CD4-positive, alpha-beta memory T cell (primary cell): ENCODE data around the gene AP5S1. TPM values are rescaled to one million over a fixed set of nuclear protein-coding genes. Genes with fewer than 3 reads are reported as not detected.

Source experiments
- CTCF ChIA-PET: fragments of 350-600 bp; sonication (Branson Sonifier 250); formaldehyde crosslinking; loops from one replicate; lab custom pipeline; 2021; ENCODE audit warnings: inconsistent platforms; ENCODE audit not compliant: partially characterized antibody; lab: Charles Lee
- POLR2A ChIA-PET: fragments of 350-600 bp; sonication (Branson Sonifier 250); formaldehyde crosslinking; loops from one replicate; lab custom pipeline; 2021; ENCODE audit not compliant: partially characterized antibody; lab: Charles Lee
- DNase-seq, 5 donors: peaks; one replicate each; pipeline versions ENCODE4 v3.0.0 to v3.0.0-alpha.2; 2020 to 2022; ENCODE audit warnings: mixed read lengths in 1 of 5
- H3K27ac ChIP-seq: one replicate; pipeline ENCODE4 v1.7.0; 2013; ENCODE audit warnings: low read depth, low read length
- H3K27me3 ChIP-seq: 2 replicates; pipeline ENCODE4 v1.7.0; 2013; ENCODE audit warnings: mild to moderate bottlenecking, low read length, moderate library complexity; ENCODE audit not compliant: insufficient read depth
- H3K36me3 ChIP-seq: 2 replicates; pipeline ENCODE4 v1.7.0; 2013; ENCODE audit warnings: mild to moderate bottlenecking, low read length, moderate library complexity; ENCODE audit not compliant: insufficient read depth
- H3K4me1 ChIP-seq: 2 replicates; pipeline ENCODE4 v1.7.0; 2013; ENCODE audit warnings: mild to moderate bottlenecking, low read length, moderate library complexity; ENCODE audit not compliant: insufficient read depth
- H3K4me3 ChIP-seq, 2 donors: one replicate each; pipeline ENCODE4 v1.7.0; 2013; ENCODE audit warnings: low read length in 2 of 2, mild to moderate bottlenecking in 1 of 2
- H3K9me3 ChIP-seq, 2 donors: one replicate each; pipeline ENCODE4 v1.7.0; 2013; ENCODE audit warnings: low read length in 2 of 2, control low read depth in 1 of 2; ENCODE audit not compliant: control insufficient read depth in 1 of 2
- H3K27ac Mint-ChIP-seq, 7 donors: one replicate each; pipeline ENCODE4 v1.8.0; 2020 to 2021; ENCODE audit warnings: mixed read lengths in 7 of 7, mild to moderate bottlenecking in 6 of 7, inconsistent platforms in 3 of 7, moderate library complexity in 3 of 7
- H3K27me3 Mint-ChIP-seq, 2 donors: one replicate each; pipeline ENCODE4 v1.8.0; 2020 to 2021; ENCODE audit warnings: mixed read lengths in 2 of 2
- H3K36me3 Mint-ChIP-seq, 2 donors: one replicate each; pipeline ENCODE4 v1.8.0; 2020 to 2021; ENCODE audit warnings: mixed read lengths in 2 of 2, inconsistent platforms in 1 of 2, mild to moderate bottlenecking in 1 of 2
- H3K4me1 Mint-ChIP-seq, 4 donors: one replicate each; pipeline ENCODE4 v1.8.0; 2020 to 2021; ENCODE audit warnings: mixed read lengths in 4 of 4, mild to moderate bottlenecking in 1 of 4
- H3K4me3 Mint-ChIP-seq, 8 donors: one replicate each; pipeline ENCODE4 v1.8.0; 2020 to 2021; ENCODE audit warnings: mixed read lengths in 8 of 8, mild to moderate bottlenecking in 7 of 8, moderate library complexity in 6 of 8, inconsistent platforms in 3 of 8
- H3K9me3 Mint-ChIP-seq, 8 donors: one replicate each; pipeline ENCODE4 v1.8.0; 2020 to 2021; ENCODE audit warnings: mixed read lengths in 8 of 8, mild to moderate bottlenecking in 5 of 8, inconsistent platforms in 3 of 8, moderate library complexity in 1 of 8
- intact Hi-C: fragments of 100-400 bp; cut with micrococcal nuclease; formaldehyde crosslinking; loops from one replicate; pipeline ENCODE4 v1.15.1; 2023
- polyA plus RNA-seq, 2 donors: library from polyadenylated mRNA; unstranded; fragments of 300-500 nt; fragmentation: Illumina TruSeq; gene quantifications; one replicate each; pipeline ENCODE4 v1.2.3, GENCODE V29; 2021
- total RNA-seq, 2 experiments: library from RNA; stranded (reverse); gene quantifications; one replicate each; pipeline ENCODE4 v1.2.3, GENCODE V29; 2021

Gene AP5S1
- total and polyA plus RNA-seq, 4 experiments from 2014 or later, result 10.4 to 16.8 (median 12.8) TPM

DNA sequence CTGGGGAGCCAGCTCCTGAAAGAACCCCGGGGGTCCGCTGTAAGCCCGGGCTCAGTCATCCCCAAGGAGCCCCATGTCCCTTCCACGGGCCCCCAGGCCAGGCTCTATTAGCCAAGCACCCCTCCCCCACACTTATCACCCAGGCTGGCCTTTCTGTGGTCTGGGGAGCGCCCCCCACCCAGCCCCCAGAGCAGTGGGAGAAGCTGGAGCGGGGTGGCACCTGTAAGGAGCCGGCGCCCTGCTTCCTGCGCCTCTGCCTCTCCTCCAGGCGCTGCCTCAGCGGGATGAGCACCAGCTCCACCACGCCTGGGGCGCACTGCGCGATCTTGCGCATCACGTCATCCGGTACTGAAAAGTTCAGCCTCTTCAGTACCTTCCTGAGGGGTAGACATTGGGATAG is 41.4 kb upstream of the AP5S1 start:
- Histone ChIP-seq H3K27ac (no peak overlapping the region), H3K4me1 (peaks cover 36% of the 10 kb centered on the region), H3K27me3 (no peaks in the 10 kb centered on the region), H3K36me3 (no peaks in the 10 kb centered on the region), H3K9me3 (no peaks in the 10 kb centered on the region), H3K4me3 (no peak overlapping the region)
- DNase-seq, result no peak
- Mint-ChIP-seq H3K27me3 (peaks cover 1 to 2% of the 10 kb centered on the region in 2 donors), H3K4me3 (peak overlapping the region; percentile 21 to 86 (median 47)), H3K36me3 (no peaks in the 10 kb centered on the region), H3K9me3 (peaks cover 0 to 2% (median 0%) of the 10 kb centered on the region in 8 donors), H3K4me1 (peaks cover 18 to 50% (median 36%) of the 10 kb centered on the region in 4 donors), H3K27ac (no peak overlapping the region)
- ChIA-PET POLR2A (interaction anchor here (1.2 to 3.9 kb wide), 6 partner anchors 8 to 41 kb away, joined by 3 to 41 read pairs (median 6); partner anchors contain the start of genes ADISSP, AP5S1 and CENPB), CTCF (interaction anchor here (1.2 to 3.9 kb wide), 5 partner anchors 11 to 306 kb away, joined by 3 to 22 read pairs (median 4); partner anchors contain the start of genes ADISSP and AP5S1)
- intact Hi-C loops, result no loop called here

GRCh38 chr20:3781153-3781910 is 39.0 kb upstream of the AP5S1 start, which contains the start of gene SPEF1:
Gene SPEF1, minus strand, starts transcription at chr20:3781448. Its CDS starts 161 bp downstream, at chr20:3781287.
- H3K36me3 ChIP-seq, result no peaks in the 10 kb centered on the region
- H3K4me1 ChIP-seq, result peaks cover 52% of the 10 kb centered on the region
- H3K4me3 Mint-ChIP-seq, result peak within 1 kb of the TSS; percentile 35 to 82 (median 78)
- peaks cover 26 to 61% (median 43%) of the 10 kb centered on the region in 4 donors for H3K4me1 Mint-ChIP-seq
- intact Hi-C loops, result loop anchor here (1.0 kb wide), 2 partner anchors 13 to 28 kb away; no protein-coding TSS in a partner anchor
- no peaks in the 10 kb centered on the region for H3K9me3 ChIP-seq
- peak; percentile 57 to 67 (median 64) for DNase-seq
- peak within 1 kb of the TSS; percentile 31 for H3K27ac ChIP-seq
- CTCF ChIA-PET, result interaction anchor here (1.0 kb wide), 2 partner anchors 13 to 73 kb away, joined by 4 to 7 read pairs; partner anchors contain the start of gene ADISSP
- H3K27me3 ChIP-seq, result no peaks in the 10 kb centered on the region
- peak within 1 kb of the TSS; percentile 5 to 91 (median 78) for H3K27ac Mint-ChIP-seq
- peaks cover 0 to 4% of the 10 kb centered on the region in 2 donors for H3K36me3 Mint-ChIP-seq
- POLR2A ChIA-PET, result interaction anchor here (1.3 to 1.8 kb wide), 4 partner anchors 9 to 39 kb away, joined by 3 to 19 read pairs (median 13); partner anchors contain the start of genes ADISSP, AP5S1 and CDC25B
- H3K27me3 Mint-ChIP-seq, result peaks cover 1% of the 10 kb centered on the region in 2 donors
- H3K4me3 ChIP-seq, result peak within 1 kb of the TSS in 1 of 2 donors; percentile 18
- H3K9me3 Mint-ChIP-seq, result no peaks in the 10 kb centered on the region

- H3K4me1 ChIP-seq, result peaks cover 53% of the 10 kb centered on the region
- H3K27ac Mint-ChIP-seq, result peak overlapping the region in 5 of 7 donors; percentile 5 to 73 (median 48)
- H3K36me3 Mint-ChIP-seq, result peaks cover 0 to 4% of the 10 kb centered on the region in 2 donors
- H3K4me3 Mint-ChIP-seq, result peak overlapping the region in 2 of 8 donors; percentile 3 to 35
- no peaks in the 10 kb centered on the region for H3K9me3 Mint-ChIP-seq
- no peak for DNase-seq
- H3K27me3 Mint-ChIP-seq, result peaks cover 0 to 1% of the 10 kb centered on the region in 2 donors
- no peaks in the 10 kb centered on the region for H3K9me3 ChIP-seq
- CTCF ChIA-PET, result no interaction called here
- intact Hi-C loops, result no loop called here
- H3K27ac ChIP-seq, result no peak overlapping the region
- H3K27me3 ChIP-seq, result no peaks in the 10 kb centered on the region
- POLR2A ChIA-PET, result interaction anchor here (10.0 kb wide), 1 partner anchor 38 kb away, joined by 180 read pairs; the partner anchor contains the start of gene AP5S1
- no peak overlapping the region for H3K4me3 ChIP-seq
- H3K36me3 ChIP-seq, result no peaks in the 10 kb centered on the region
- peaks cover 24 to 60% (median 40%) of the 10 kb centered on the region in 4 donors for H3K4me1 Mint-ChIP-seq
These were observed 37.8 kb upstream of the AP5S1 start for GRCh38 chr20:3782597-3782996.

- POLR2A ChIA-PET, result interaction anchor here (1.7 to 10.0 kb wide), 2 partner anchors 38 to 72 kb away, joined by 5 to 180 read pairs; partner anchors contain the start of gene AP5S1
- Histone ChIP-seq H3K27me3 (no peaks in the 10 kb centered on the region), H3K4me3 (no peak overlapping the region), H3K9me3 (no peaks in the 10 kb centered on the region), H3K27ac (no peak overlapping the region), H3K36me3 (no peaks in the 10 kb centered on the region), H3K4me1 (peaks cover 53% of the 10 kb centered on the region)
- DNase-seq, result no peak
- H3K4me1 Mint-ChIP-seq, result peaks cover 25 to 62% (median 43%) of the 10 kb centered on the region in 4 donors
- peak overlapping the region in 4 of 7 donors; percentile 5 to 91 (median 60) for H3K27ac Mint-ChIP-seq
- peaks cover 0 to 4% of the 10 kb centered on the region in 2 donors for H3K36me3 Mint-ChIP-seq
- peak overlapping the region in 4 of 8 donors; percentile 19 to 52 (median 40) for H3K4me3 Mint-ChIP-seq
- intact Hi-C loops, result no loop called here
- CTCF ChIA-PET, result no interaction called here
- H3K9me3 Mint-ChIP-seq, result no peaks in the 10 kb centered on the region
- peaks cover 0 to 1% of the 10 kb centered on the region in 2 donors for H3K27me3 Mint-ChIP-seq
These were observed 37.3 kb upstream of the AP5S1 start for GRCh38 chr20:3783068-3783489.

GRCh38 chr20:3783511-3784195 is 36.7 kb upstream of the AP5S1 start:
- intact Hi-C loops, result no loop called here
- CTCF ChIA-PET, result interaction anchor here (4.7 kb wide), 1 partner anchor 16 kb away, joined by 27 read pairs; the partner anchor contains the start of gene ADISSP
- H3K27me3 Mint-ChIP-seq, result peaks cover 0 to 1% of the 10 kb centered on the region in 2 donors
- H3K36me3 ChIP-seq, result no peaks in the 10 kb centered on the region
- H3K36me3 Mint-ChIP-seq, result peaks cover 0 to 4% of the 10 kb centered on the region in 2 donors
- H3K27me3 ChIP-seq, result no peaks in the 10 kb centered on the region
- H3K4me3 Mint-ChIP-seq, result peak overlapping the region in 4 of 8 donors; percentile 19 to 52 (median 40)
- H3K27ac Mint-ChIP-seq, result peak overlapping the region in 5 of 7 donors; percentile 5 to 91 (median 34)
- POLR2A ChIA-PET, result interaction anchor here (0.8 to 10.0 kb wide), 4 partner anchors 15 to 71 kb away, joined by 3 to 180 read pairs (median 27); partner anchors contain the start of genes ADISSP and AP5S1
- H3K27ac ChIP-seq, result no peak overlapping the region
- H3K4me1 ChIP-seq, result peaks cover 50% of the 10 kb centered on the region
- no peaks in the 10 kb centered on the region for H3K9me3 Mint-ChIP-seq
- no peaks in the 10 kb centered on the region for H3K9me3 ChIP-seq
- no peak overlapping the region for H3K4me3 ChIP-seq
- peaks cover 26 to 62% (median 46%) of the 10 kb centered on the region in 4 donors for H3K4me1 Mint-ChIP-seq
- no peak for DNase-seq

DNA sequence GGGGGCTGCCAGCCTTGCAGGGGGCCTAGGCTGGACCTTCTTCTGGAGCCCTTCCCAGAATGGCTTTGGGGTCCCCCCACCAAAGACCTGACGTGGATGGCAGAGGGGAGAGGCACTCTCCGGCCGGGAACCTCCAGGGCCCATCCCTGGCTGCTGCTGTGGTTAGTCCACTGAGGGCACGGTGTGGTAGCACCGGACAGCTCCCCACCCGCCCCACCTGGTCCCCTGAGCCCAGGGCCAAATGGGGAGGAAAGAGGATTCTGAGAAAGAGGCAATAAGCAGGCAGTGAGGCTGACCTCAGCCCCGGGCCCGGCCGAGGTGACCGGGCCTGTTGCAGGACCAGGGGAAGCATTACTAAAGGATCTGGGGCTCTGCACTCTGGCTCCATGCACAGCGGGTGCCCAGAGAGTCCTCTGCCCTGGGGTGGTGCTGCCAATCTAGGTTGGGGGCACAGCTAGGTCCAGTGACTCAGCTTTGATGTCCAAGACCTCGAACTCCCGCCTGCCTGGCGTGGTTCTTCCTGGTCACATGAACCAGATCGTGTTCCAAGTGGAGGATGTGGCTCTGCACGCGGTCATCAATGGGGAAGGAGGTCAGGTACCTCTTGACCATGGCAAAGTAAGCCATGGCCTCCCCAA is 36.0 kb upstream of the AP5S1 start:
- POLR2A ChIA-PET, result interaction anchor here (0.8 to 10.0 kb wide), 8 partner anchors 13 to 254 kb away, joined by 3 to 180 read pairs (median 5); partner anchors contain the start of genes ADISSP and AP5S1
- H3K9me3 ChIP-seq, result no peaks in the 10 kb centered on the region
- Mint-ChIP-seq H3K9me3 (no peaks in the 10 kb centered on the region), H3K4me1 (peaks cover 30 to 60% (median 48%) of the 10 kb centered on the region in 4 donors), H3K27me3 (peaks cover 0 to 1% of the 10 kb centered on the region in 2 donors), H3K4me3 (peak overlapping the region; percentile 1 to 65 (median 28)), H3K36me3 (peaks cover 0 to 4% of the 10 kb centered on the region in 2 donors), H3K27ac (peak overlapping the region in 4 of 7 donors; percentile 5 to 74 (median 55))
- no peaks in the 10 kb centered on the region for H3K36me3 ChIP-seq
- H3K4me1 ChIP-seq, result peaks cover 51% of the 10 kb centered on the region
- H3K4me3 ChIP-seq, result no peak overlapping the region
- no peak for DNase-seq
- no peak overlapping the region for H3K27ac ChIP-seq
- no peaks in the 10 kb centered on the region for H3K27me3 ChIP-seq
- intact Hi-C loops, result no loop called here
- CTCF ChIA-PET, result interaction anchor here (0.7 to 5.6 kb wide), 3 partner anchors 17 to 105 kb away, joined by 3 to 61 read pairs (median 27); partner anchors contain the start of gene ADISSP
